IPS-NIHi7 (cell line): Measurements from ENCODE around the gene CHST8.

Source experiments
- DNase-seq: peaks from one replicate; pipeline ENCODE4 v3.0.0; 2012; ENCODE audit warnings: mixed read lengths; ENCODE audit errors: extremely low spot score

The CHST8 gene

GRCh38 chr19:33767898-33768413, 146.2 kb downstream of the CHST8 start:
- peak; percentile 91 for DNase-seq

GRCh38 chr19:33769208-33769607, 147.5 kb downstream of the CHST8 start:
- no peak for DNase-seq

- DNase-seq, result no peak
Measured at GRCh38 chr19:33770107-33770506, 148.4 kb downstream of the CHST8 start.

- peak; percentile 81 for DNase-seq
Measured at GRCh38 chr19:33771384-33772101, 149.8 kb downstream of the CHST8 start.

GRCh38 chr19:33772102-33772857, 150.5 kb downstream of the CHST8 start:
- no peak for DNase-seq

- DNase-seq, result no peak
Measured at GRCh38 chr19:33772858-33773180, 151.1 kb downstream of the CHST8 start.

- no peak for DNase-seq
Measured at GRCh38 chr19:33773704-33774624, 152.2 kb downstream of the CHST8 start.

GRCh38 chr19:33774751-33775150, 153.0 kb downstream of the CHST8 start:
- DNase-seq, result no peak

GRCh38 chr19:33775731-33776487, 154.2 kb downstream of the CHST8 start:
- DNase-seq, result no peak

- no peak for DNase-seq
Measured at GRCh38 chr19:33777351-33777750, 155.6 kb downstream of the CHST8 start.

- no peak for DNase-seq
Measured at GRCh38 chr19:33777753-33778088, 156.0 kb downstream of the CHST8 start.

GRCh38 chr19:33778089-33778791, 156.5 kb downstream of the CHST8 start:
- DNase-seq, result peak; percentile 95

GRCh38 chr19:33779849-33780248, 158.1 kb downstream of the CHST8 start:
- DNase-seq, result no peak

- DNase-seq, result no peak
Measured at GRCh38 chr19:33780251-33780650, 158.5 kb downstream of the CHST8 start.

- no peak for DNase-seq
Measured at GRCh38 chr19:33780746-33781145, 159.0 kb downstream of the CHST8 start.

GRCh38 chr19:33781415-33781935, 159.7 kb downstream of the CHST8 start:
- no peak for DNase-seq

- DNase-seq, result no peak
Measured at GRCh38 chr19:33781996-33782395, 160.2 kb downstream of the CHST8 start.

GRCh38 chr19:33784432-33784831, 162.7 kb downstream of the CHST8 start:
- DNase-seq, result no peak

GRCh38 chr19:33785795-33786194, 164.0 kb downstream of the CHST8 start:
- DNase-seq, result no peak

- no peak for DNase-seq
Measured at GRCh38 chr19:33788676-33789075, 166.9 kb downstream of the CHST8 start.

GRCh38 chr19:33789344-33789743, 167.6 kb downstream of the CHST8 start:
- DNase-seq, result no peak
